Panc1 (cell line): ENCODE measurements around the gene TRAF3IP1. TPM values are rescaled to one million over a fixed set of nuclear protein-coding genes. Genes with fewer than 3 reads are reported as not detected.

Experiments
- ATAC-seq: fragments of 200-7000 bp; cut with Tn5 transposase; 2 replicates; pipeline ENCODE4 v1.9.1; 2020; ENCODE audit warnings: mild to moderate bottlenecking, moderate library complexity
- BruUV-seq: library from RNA; stranded (reverse); fragments of 400-500 nt; replicated peaks from 2 replicates; lab custom pipeline; 2021; lab: Mats Ljungman, UMichigan
- CTCF ChIA-PET: fragments of 300-600 bp; sonication (Branson Sonifier 250); formaldehyde crosslinking; loops from one replicate; lab custom pipeline; 2022; ENCODE audit warnings: antibody characterized with exemption; lab: Charles Lee
- POLR2A ChIA-PET: fragments of 300-600 bp; sonication (Branson Sonifier 250); formaldehyde crosslinking; loops from one replicate; lab custom pipeline; 2022; ENCODE audit warnings: antibody characterized with exemption; lab: Charles Lee
- DNase-seq: peaks from one replicate; pipeline ENCODE4 v3.0.0-alpha.2; 2010; ENCODE audit warnings: low read depth, low spot score
- H3K27ac ChIP-seq: 2 replicates; pipeline ENCODE4 v1.5.1; 2011; ENCODE audit warnings: mild to moderate bottlenecking, low read length, inconsistent platforms
- H3K27me3 ChIP-seq: fragments of 200-500 bp; sonication (Bioruptor generic); 2 replicates; pipeline ENCODE4 v1.6.0; 2014; ENCODE audit warnings: low read length, inconsistent platforms; ENCODE audit not compliant: control insufficient read depth, insufficient read depth
- H3K36me3 ChIP-seq: fragments of 200-500 bp; sonication (Bioruptor generic); 2 replicates; pipeline ENCODE4 v1.5.1; 2014; ENCODE audit warnings: inconsistent platforms, mild to moderate bottlenecking, low read length, moderate library complexity; ENCODE audit not compliant: control insufficient read depth, insufficient read depth
- H3K4me1 ChIP-seq: 2 replicates; pipeline ENCODE4 v1.5.1; 2011; ENCODE audit warnings: inconsistent platforms, mild to moderate bottlenecking, low read length, moderate library complexity; ENCODE audit not compliant: control insufficient read depth, insufficient read depth
- H3K4me3 ChIP-seq, 2 experiments: 2 replicates each; pipeline ENCODE4 v1.5.1; 2011 to 2012; ENCODE audit warnings: low read depth in 2 of 2, low read length in 2 of 2, mild to moderate bottlenecking in 2 of 2, inconsistent platforms in 1 of 2, moderate library complexity in 1 of 2
- H3K9me3 ChIP-seq: fragments of 200-500 bp; sonication (Bioruptor generic); 2 replicates; pipeline ENCODE4 v1.5.1; 2014; ENCODE audit warnings: low read depth, mild to moderate bottlenecking, inconsistent platforms, low read length, moderate library complexity; ENCODE audit not compliant: control insufficient read depth, insufficient read depth
- CTCF ChIP-seq: fragments of 450-650 bp; IDR thresholded peaks from 2 replicates; pipeline ENCODE4 v1.5.1; 2017; ENCODE audit warnings: mild to moderate bottlenecking
- POLR2AphosphoS5 ChIP-seq: IDR thresholded peaks from 2 replicates; pipeline ENCODE4 v1.6.1; 2012; ENCODE audit warnings: mild to moderate bottlenecking, low read depth, low read length, moderate library complexity
- REST ChIP-seq, 2 experiments: IDR thresholded peaks; 2 replicates each; pipeline ENCODE4 v1.6.1; 2011 to 2012; ENCODE audit warnings: low read depth in 2 of 2, control low read depth in 1 of 2, low read length in 1 of 2, mild to moderate bottlenecking in 1 of 2, moderate library complexity in 1 of 2; ENCODE audit not compliant: insufficient read depth in 1 of 2
- SIN3A ChIP-seq: IDR thresholded peaks from 2 replicates; pipeline ENCODE4 v1.6.1; 2012; ENCODE audit warnings: low read depth, mild to moderate bottlenecking, low read length, moderate library complexity, borderline replicate concordance; ENCODE audit not compliant: insufficient read depth
- TCF7L2 ChIP-seq: IDR thresholded peaks from 2 replicates; pipeline ENCODE4 v1.6.1; 2011; ENCODE audit warnings: mild to moderate bottlenecking, low read depth, low read length, inconsistent platforms
- in situ Hi-C: cut with HindIII; loops from 2 replicates; pipeline ENCODE4 v1.10.0; 2016; ENCODE audit warnings: low sequenced_read_pairs, low pct_unique_long_range_greater_than_20kb
- intact Hi-C: fragments of 100-400 bp; cut with micrococcal nuclease; formaldehyde crosslinking; loops from one replicate; pipeline ENCODE4 v1.10.0; 2022; ENCODE audit not compliant: unreplicated experiment
- total RNA-seq: library from RNA; stranded (reverse); gene quantifications from one replicate; pipeline ENCODE4 v1.2.1, GENCODE V29; 2021; ENCODE audit not compliant: unreplicated experiment

TRAF3IP1 gene
- total RNA-seq, 1 experiment from 2014 or later, result 23.4 TPM

DNA sequence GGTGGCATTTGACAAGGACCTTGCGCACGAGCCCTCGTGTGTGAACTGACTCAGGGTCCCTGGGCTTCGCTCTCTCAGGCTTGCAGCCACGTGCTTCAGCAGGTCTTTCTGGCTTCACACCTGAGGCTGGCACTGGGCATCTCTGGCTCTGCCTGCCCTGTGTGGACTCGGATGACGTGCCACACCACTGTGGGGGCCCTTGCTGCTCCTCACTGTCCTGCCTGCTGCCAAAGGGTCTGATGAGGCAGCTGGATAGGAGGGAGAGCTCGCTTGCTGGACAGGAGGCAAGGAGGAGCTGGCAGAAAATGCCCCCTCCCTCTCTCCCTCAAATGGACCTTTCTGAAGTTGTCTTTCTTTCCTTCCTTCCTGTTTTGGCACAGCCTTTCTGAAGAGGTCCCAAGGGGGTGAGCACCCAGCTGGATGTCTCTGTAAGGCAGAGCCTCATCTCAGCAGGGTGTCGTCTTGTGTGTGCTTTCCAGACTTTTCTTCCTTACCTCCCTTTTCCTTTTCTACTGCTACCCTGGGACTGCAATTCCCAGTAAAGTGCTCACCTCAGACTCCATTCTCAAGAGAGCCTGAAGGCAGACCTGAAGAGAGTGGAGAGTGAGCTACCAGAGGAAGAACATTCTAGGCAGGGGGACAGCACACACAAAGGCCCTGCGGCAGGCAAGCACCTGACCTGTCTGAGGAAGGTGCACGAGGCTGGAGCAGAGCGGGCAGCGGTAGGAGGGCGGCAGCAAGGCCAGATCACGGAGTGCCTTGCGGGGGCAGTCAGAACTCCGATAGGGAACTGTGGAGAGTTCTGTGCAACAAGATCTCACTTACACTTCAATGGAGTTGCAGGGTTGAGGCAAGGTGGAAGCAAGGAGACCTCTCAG is 37.2 kb upstream of the TRAF3IP1 start:
- H3K27me3 ChIP-seq, result no peaks in the 10 kb centered on the region
- no peak for TF ChIP-seq REST (IDR thresholded peaks at IDR 0.05; ENCODE audit: insufficient read depth in 1 of 2, low read depth in 2 of 2, low read length in 1 of 2)
- no peak for TF ChIP-seq POLR2AphosphoS5
- TF ChIP-seq TCF7L2, result no peak
- no peak for TF ChIP-seq CTCF
- TF ChIP-seq SIN3A, result no peak
- ATAC-seq (no peak), DNase-seq (no peak)
- H3K9me3 ChIP-seq, result no peaks in the 10 kb centered on the region
- peaks cover 30% of the 10 kb centered on the region for H3K4me1 ChIP-seq
- intact Hi-C loops, result no loop called here
- ChIA-PET CTCF (interaction anchor here (1.0 kb wide), 1 partner anchor 19 kb away, joined by 3 read pairs; no protein-coding TSS in a partner anchor), POLR2A (interaction anchor here (0.9 kb wide), 1 partner anchor 11 kb away, joined by 3 read pairs; no protein-coding TSS in a partner anchor)
- no peak overlapping the region for H3K27ac ChIP-seq
- H3K4me3 ChIP-seq, result no peak overlapping the region
- H3K36me3 ChIP-seq, result no peaks in the 10 kb centered on the region; the same call in 1 of the 2 replicates
- in situ Hi-C loops, result no loop called here
- BruUV-seq, result no TSS peak

DNA sequence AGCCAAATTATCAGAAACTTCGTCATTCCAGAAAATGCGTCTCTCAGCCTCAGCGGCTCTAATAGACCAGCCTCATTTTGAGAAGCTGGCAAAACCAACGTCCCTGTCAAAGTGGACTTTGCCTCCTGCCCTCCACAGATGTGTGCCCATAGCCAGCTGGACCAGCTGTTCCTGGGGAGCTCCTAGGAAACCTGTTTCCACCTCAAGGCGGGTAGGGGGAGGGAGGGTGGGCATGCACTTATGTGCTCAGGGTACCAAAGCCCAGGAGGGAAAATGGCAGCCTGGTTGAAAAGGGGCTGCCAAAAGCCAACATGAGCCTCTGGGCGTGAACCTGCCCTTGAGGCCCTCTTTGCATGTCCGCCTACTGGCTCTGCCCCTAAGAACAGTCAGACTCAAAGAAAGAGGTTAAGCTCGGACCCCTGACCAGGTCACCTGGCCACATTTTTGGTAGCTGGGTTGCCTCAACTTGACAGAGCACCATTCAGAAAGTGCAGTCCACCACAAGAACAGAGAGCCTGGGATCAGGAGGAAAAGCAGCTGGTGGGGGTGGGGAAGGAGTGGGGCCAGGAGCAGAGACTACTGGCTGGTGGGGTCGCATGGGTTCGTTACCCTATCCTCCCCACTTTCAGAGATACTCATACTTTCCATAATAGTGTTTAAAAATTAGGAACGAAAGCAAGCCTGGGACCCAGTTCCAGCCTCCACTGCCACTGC is 35.4 kb upstream of the TRAF3IP1 start:
- in situ Hi-C loops (no loop called here), intact Hi-C loops (no loop called here)
- Histone ChIP-seq H3K36me3 (no peaks in the 10 kb centered on the region; the same call in 1 of the 2 replicates), H3K4me3 (no peak overlapping the region; a peak in 1 of 4 replicates), H3K9me3 (no peaks in the 10 kb centered on the region), H3K4me1 (peaks cover 35% of the 10 kb centered on the region), H3K27me3 (no peaks in the 10 kb centered on the region), H3K27ac (peak overlapping the region; percentile 89)
- ATAC-seq (no peak), DNase-seq (no peak)
- ChIA-PET POLR2A (no interaction called here), CTCF (no interaction called here)
- BruUV-seq, result no TSS peak
- TF ChIP-seq REST (IDR thresholded peaks at IDR 0.05; ENCODE audit: insufficient read depth in 1 of 2, low read depth in 2 of 2, low read length in 1 of 2) (no peak), TCF7L2 (no peak), POLR2AphosphoS5 (no peak), CTCF (no peak), SIN3A (no peak)
